HepG2 (cell line): ENCODE data around the gene GLCE. TPM values are rescaled to one million over a fixed set of nuclear protein-coding genes. Genes with fewer than 3 reads are reported as not detected.

ENCODE experiments used
- FOXK2 ChIP-seq: fragments of 450-650 bp; IDR thresholded peaks from 2 replicates; pipeline ENCODE4 v1.6.1; 2016
- MBD4 ChIP-seq: IDR thresholded peaks from 2 replicates; pipeline ENCODE4 v1.6.1; 2012; ENCODE audit warnings: low read length, inconsistent platforms, borderline replicate concordance
- MTF2 ChIP-seq: sonication (generic); formaldehyde crosslinking; IDR thresholded peaks from 2 replicates; pipeline ENCODE4 v1.5.0; 2020; ENCODE audit warnings: missing genetic modification reagents, borderline replicate concordance
- NCOA2 ChIP-seq: sonication (generic); formaldehyde crosslinking; IDR thresholded peaks from 2 replicates; pipeline ENCODE4 v1.8.0; 2022; ENCODE audit warnings: inconsistent platforms
- PTBP1 ChIP-seq: fragments of 200-400 bp; formaldehyde crosslinking; IDR thresholded peaks from 2 replicates; pipeline ENCODE4 v1.6.1; 2018; ENCODE audit warnings: low read length, low read depth; ENCODE audit not compliant: poor library complexity, severe bottlenecking
- SPEN ChIP-seq: sonication (generic); formaldehyde crosslinking; IDR thresholded peaks from 2 replicates; pipeline ENCODE4 v1.5.1; 2020; ENCODE audit warnings: low read depth, mild to moderate bottlenecking, missing genetic modification reagents
- SRSF4 ChIP-seq: fragments of 200-400 bp; formaldehyde crosslinking; IDR thresholded peaks from one replicate; pipeline ENCODE4 v1.6.1; 2018; ENCODE audit warnings: mild to moderate bottlenecking, low read depth, low read length, moderate library complexity; ENCODE audit not compliant: poor library complexity, severe bottlenecking
- SUZ12 ChIP-seq: fragments of 150-350 bp; IDR thresholded peaks from 2 replicates; pipeline ENCODE4 v1.6.1; 2014; ENCODE audit warnings: low read depth, low read length
- ZNF10 ChIP-seq: sonication (generic); formaldehyde crosslinking; IDR thresholded peaks from 2 replicates; pipeline ENCODE4 v1.4.0; 2020; ENCODE audit warnings: mild to moderate bottlenecking, low read depth, missing genetic modification reagents, borderline replicate concordance
- ZNF251 ChIP-seq: sonication (generic); formaldehyde crosslinking; IDR thresholded peaks from 2 replicates; pipeline ENCODE4 v1.9.0; 2021; ENCODE audit warnings: mild to moderate bottlenecking, missing genetic modification reagents
- polyA plus RNA-seq, 8 experiments: library from polyadenylated mRNA; depleted of rRNA in 3 of 8; stranded (reverse) in 7 of 8; unstranded in 1 of 8; fragments of >200 nt; fragmentation: Illumina TruSeq in 4 of 8; extraction: Trizol in 4 of 8; gene quantifications; 2 replicates each; pipeline versions ENCODE4 v1.2.1 to v1.2.3, GENCODE V29; 2011 to 2016; ENCODE audit warnings: low read depth in 4 of 8, missing spikeins in 1 of 8, mixed read lengths in 1 of 8; ENCODE audit not compliant: insufficient read depth in 1 of 8
- total RNA-seq, 5 experiments: library from RNA; depleted of rRNA; stranded (reverse); fragments of >200 nt; fragmentation: Illumina TruSeq; extraction: Trizol; gene quantifications; 2 replicates each; pipeline ENCODE4 v1.2.3, GENCODE V29; 2016; ENCODE audit warnings: low read depth in 1 of 5
- TF ChIP-seq, protein P1 (sequence below): sonication (generic); formaldehyde crosslinking; IDR thresholded peaks from 2 replicates; pipeline ENCODE4 v1.5.0; 2020; ENCODE audit warnings: mild to moderate bottlenecking, missing genetic modification reagents
- TF ChIP-seq, protein P2 (sequence below): sonication (generic); formaldehyde crosslinking; IDR thresholded peaks from 2 replicates; pipeline ENCODE4 v1.9.0; 2022; ENCODE audit warnings: missing genetic modification reagents, mild to moderate bottlenecking, borderline replicate concordance
- TF ChIP-seq, protein P3 (sequence below): sonication (generic); formaldehyde crosslinking; IDR thresholded peaks from 2 replicates; pipeline ENCODE4 v1.8.0; 2023; ENCODE audit warnings: mild to moderate bottlenecking, missing genetic modification reagents
- TF ChIP-seq, protein P4 (sequence below): sonication (generic); formaldehyde crosslinking; IDR thresholded peaks from 2 replicates; pipeline ENCODE4 v1.4.0; 2020; ENCODE audit warnings: missing genetic modification reagents
- TF ChIP-seq, protein P5 (sequence below): sonication (generic); formaldehyde crosslinking; IDR thresholded peaks from 2 replicates; pipeline ENCODE4 v1.4.0; 2020; ENCODE audit warnings: missing genetic modification reagents

Gene GLCE
- total and polyA plus RNA-seq, 2 of the 13 experiments (the other 11 are each of a cell fraction or from before 2014, with no cell fraction given): 12.9 to 23.4 TPM

DNA sequence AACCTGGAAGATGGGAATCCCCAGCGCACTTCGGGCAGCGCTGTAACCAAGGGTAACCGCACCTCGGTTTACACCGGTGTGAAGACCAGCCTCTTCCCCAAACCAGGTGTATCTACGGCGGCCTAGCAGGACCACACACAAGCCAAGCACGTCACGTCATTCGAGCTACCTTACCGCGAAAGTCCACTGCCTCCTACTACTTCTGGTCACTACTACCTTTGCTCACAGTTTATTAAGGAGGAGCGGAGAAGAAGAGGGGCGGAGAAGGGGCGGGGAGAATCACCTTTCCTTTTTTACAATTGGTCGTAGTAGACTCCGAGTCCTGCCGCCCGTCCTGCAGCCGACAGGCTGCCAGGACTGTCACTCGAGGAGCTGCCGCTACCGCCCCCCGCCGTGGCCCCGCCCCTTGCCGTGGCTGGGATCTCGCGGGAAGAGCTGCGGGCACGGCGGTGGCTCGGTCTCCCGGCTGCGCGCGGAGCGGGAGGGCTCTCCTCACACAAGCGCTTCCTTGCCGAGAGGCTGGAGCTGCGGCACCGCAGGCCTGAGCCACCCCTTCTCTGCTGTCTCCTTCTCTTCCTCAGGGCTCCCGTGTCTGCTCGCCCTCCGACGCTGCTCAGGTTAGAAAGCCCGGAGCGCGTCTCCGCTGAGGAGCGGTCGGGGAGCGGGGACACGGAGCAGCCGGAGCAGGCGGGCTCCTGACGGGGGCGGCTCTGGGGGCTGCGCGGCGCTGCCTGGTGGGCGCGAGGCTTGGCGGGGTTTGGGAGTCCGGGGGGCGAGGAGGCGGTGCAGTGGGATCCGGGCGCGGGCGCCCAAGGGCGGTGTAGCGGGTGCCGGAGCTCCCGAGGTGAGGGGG, at the start of gene GLCE (continued):
- TF ChIP-seq ZNF251 (CRISPR knock-in tag): no peak
- TF ChIP-seq SUZ12: no peak
- TF ChIP-seq, protein P1, sequence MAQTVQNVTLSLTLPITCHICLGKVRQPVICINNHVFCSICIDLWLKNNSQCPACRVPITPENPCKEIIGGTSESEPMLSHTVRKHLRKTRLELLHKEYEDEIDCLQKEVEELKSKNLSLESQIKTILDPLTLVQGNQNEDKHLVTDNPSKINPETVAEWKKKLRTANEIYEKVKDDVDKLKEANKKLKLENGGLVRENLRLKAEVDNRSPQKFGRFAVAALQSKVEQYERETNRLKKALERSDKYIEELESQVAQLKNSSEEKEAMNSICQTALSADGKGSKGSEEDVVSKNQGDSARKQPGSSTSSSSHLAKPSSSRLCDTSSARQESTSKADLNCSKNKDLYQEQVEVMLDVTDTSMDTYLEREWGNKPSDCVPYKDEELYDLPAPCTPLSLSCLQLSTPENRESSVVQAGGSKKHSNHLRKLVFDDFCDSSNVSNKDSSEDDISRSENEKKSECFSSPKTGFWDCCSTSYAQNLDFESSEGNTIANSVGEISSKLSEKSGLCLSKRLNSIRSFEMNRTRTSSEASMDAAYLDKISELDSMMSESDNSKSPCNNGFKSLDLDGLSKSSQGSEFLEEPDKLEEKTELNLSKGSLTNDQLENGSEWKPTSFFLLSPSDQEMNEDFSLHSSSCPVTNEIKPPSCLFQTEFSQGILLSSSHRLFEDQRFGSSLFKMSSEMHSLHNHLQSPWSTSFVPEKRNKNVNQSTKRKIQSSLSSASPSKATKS (CRISPR knock-in tag): no peak; the same call in 1 of the 2 replicates
- TF ChIP-seq FOXK2: no peak
- TF ChIP-seq SRSF4: no peak
- TF ChIP-seq, protein P2, sequence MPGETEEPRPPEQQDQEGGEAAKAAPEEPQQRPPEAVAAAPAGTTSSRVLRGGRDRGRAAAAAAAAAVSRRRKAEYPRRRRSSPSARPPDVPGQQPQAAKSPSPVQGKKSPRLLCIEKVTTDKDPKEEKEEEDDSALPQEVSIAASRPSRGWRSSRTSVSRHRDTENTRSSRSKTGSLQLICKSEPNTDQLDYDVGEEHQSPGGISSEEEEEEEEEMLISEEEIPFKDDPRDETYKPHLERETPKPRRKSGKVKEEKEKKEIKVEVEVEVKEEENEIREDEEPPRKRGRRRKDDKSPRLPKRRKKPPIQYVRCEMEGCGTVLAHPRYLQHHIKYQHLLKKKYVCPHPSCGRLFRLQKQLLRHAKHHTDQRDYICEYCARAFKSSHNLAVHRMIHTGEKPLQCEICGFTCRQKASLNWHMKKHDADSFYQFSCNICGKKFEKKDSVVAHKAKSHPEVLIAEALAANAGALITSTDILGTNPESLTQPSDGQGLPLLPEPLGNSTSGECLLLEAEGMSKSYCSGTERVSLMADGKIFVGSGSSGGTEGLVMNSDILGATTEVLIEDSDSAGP: peak; percentile 93
- no peak for TF ChIP-seq MBD4
- TF ChIP-seq, protein P3, sequence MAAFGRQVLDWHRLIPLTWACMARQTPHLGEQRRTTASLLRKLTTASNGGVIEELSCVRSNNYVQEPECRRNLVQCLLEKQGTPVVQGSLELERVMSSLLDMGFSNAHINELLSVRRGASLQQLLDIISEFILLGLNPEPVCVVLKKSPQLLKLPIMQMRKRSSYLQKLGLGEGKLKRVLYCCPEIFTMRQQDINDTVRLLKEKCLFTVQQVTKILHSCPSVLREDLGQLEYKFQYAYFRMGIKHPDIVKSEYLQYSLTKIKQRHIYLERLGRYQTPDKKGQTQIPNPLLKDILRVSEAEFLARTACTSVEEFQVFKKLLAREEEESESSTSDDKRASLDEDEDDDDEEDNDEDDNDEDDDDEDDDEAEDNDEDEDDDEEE (CRISPR knock-in tag): no peak
- no peak for TF ChIP-seq ZNF10
- TF ChIP-seq NCOA2 (CRISPR knock-in tag): no peak
- TF ChIP-seq, protein P4, sequence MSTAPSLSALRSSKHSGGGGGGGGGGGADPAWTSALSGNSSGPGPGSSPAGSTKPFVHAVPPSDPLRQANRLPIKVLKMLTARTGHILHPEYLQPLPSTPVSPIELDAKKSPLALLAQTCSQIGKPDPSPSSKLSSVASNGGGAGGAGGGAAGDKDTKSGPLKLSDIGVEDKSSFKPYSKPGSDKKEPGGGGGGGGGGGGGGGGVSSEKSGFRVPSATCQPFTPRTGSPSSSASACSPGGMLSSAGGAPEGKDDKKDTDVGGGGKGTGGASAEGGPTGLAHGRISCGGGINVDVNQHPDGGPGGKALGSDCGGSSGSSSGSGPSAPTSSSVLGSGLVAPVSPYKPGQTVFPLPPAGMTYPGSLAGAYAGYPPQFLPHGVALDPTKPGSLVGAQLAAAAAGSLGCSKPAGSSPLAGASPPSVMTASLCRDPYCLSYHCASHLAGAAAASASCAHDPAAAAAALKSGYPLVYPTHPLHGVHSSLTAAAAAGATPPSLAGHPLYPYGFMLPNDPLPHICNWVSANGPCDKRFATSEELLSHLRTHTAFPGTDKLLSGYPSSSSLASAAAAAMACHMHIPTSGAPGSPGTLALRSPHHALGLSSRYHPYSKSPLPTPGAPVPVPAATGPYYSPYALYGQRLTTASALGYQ (CRISPR knock-in tag): no peak
- TF ChIP-seq, protein P5, sequence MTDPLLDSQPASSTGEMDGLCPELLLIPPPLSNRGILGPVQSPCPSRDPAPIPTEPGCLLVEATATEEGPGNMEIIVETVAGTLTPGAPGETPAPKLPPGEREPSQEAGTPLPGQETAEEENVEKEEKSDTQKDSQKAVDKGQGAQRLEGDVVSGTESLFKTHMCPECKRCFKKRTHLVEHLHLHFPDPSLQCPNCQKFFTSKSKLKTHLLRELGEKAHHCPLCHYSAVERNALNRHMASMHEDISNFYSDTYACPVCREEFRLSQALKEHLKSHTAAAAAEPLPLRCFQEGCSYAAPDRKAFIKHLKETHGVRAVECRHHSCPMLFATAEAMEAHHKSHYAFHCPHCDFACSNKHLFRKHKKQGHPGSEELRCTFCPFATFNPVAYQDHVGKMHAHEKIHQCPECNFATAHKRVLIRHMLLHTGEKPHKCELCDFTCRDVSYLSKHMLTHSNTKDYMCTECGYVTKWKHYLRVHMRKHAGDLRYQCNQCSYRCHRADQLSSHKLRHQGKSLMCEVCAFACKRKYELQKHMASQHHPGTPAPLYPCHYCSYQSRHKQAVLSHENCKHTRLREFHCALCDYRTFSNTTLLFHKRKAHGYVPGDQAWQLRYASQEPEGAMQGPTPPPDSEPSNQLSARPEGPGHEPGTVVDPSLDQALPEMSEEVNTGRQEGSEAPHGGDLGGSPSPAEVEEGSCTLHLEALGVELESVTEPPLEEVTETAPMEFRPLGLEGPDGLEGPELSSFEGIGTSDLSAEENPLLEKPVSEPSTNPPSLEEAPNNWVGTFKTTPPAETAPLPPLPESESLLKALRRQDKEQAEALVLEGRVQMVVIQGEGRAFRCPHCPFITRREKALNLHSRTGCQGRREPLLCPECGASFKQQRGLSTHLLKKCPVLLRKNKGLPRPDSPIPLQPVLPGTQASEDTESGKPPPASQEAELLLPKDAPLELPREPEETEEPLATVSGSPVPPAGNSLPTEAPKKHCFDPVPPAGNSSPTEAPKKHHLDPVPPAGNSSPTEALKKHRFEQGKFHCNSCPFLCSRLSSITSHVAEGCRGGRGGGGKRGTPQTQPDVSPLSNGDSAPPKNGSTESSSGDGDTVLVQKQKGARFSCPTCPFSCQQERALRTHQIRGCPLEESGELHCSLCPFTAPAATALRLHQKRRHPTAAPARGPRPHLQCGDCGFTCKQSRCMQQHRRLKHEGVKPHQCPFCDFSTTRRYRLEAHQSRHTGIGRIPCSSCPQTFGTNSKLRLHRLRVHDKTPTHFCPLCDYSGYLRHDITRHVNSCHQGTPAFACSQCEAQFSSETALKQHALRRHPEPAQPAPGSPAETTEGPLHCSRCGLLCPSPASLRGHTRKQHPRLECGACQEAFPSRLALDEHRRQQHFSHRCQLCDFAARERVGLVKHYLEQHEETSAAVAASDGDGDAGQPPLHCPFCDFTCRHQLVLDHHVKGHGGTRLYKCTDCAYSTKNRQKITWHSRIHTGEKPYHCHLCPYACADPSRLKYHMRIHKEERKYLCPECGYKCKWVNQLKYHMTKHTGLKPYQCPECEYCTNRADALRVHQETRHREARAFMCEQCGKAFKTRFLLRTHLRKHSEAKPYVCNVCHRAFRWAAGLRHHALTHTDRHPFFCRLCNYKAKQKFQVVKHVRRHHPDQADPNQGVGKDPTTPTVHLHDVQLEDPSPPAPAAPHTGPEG (CRISPR knock-in tag): peak; percentile 97
- TF ChIP-seq SPEN (CRISPR knock-in tag): no peak; the same call in 1 of the 2 replicates
- TF ChIP-seq MTF2 (CRISPR knock-in tag): no peak
- TF ChIP-seq PTBP1: peak; percentile 32
